ENCODE results near the gene ANAPC2. TPM values are rescaled to one million over a fixed set of nuclear protein-coding genes. Genes with fewer than 3 reads are reported as not detected.

The ANAPC2 gene
- polyA plus RNA-seq, 3 donors, result 1.9 to 76.8 (median 2.0) TPM

DNA sequence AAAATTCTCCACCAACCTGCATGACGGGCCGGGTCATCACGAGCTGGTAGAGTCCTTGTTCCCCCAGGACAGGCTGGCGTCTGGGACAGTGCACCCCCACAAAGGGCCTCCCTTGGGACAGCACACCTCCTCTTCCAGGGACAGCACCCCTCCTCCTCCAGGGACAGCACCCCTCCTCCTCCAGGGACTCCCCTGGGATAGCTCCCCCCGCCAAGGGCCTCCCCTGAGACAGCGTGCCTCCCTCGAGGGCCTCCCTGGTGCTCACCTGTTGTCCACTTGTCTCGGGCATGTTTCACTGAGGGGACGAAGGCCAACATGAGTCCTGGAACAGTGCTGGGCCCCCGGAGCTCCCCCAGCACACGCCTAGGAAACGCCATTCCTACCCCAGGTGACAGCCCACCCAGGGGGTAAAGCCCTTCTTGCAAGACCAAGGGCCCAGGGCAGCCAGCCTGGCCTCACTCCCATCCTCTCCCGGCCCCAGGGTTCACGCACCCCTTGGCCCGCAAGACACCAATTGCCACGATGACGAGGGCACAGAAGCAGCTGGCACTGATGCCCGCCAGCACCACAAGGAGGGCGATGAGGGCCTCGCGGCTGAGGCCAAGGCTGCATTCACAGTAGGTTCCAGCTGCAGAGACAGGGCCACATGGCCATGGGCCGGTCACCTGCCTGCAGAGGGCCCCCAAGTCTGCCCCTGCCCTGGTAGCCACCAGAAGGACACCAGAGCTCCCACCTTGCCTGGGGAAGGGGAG lies 17.0 kb downstream of the ANAPC2 start:
- Histone ChIP-seq H3K36me3 (replicated peaks in 1 of 2; ENCODE audit: control insufficient read depth in 1 of 2, insufficient read depth in 2 of 2, low read length in 2 of 2) (no peaks in the 10 kb centered on the region), H3K79me2 (ENCODE audit: insufficient read depth, low read length) (no peaks in the 10 kb centered on the region), H3K4me2 (replicated peaks; ENCODE audit: extremely low read depth, low read length, poor library complexity, severe bottlenecking) (no peak overlapping the region), H3K9ac (ENCODE audit: insufficient read depth, low read length, poor library complexity, severe bottlenecking) (no peak overlapping the region), H4K20me1 (ENCODE audit: insufficient read depth, low read length) (no peaks in the 10 kb centered on the region), H3K9me3 (replicated peaks in 1 of 2; ENCODE audit: control insufficient read depth in 1 of 2, insufficient read depth in 1 of 2, low read length in 2 of 2) (no peaks in the 10 kb centered on the region), H3K4me1 (ENCODE audit: control insufficient read depth in 1 of 2, insufficient read depth in 2 of 2, low read length in 2 of 2) (peaks cover 0 to 6% of the 10 kb centered on the region in 2 donors), H3K4me3 (replicated peaks in 1 of 3; ENCODE audit: low read depth in 2 of 3, low read length in 3 of 3) (no peak overlapping the region), H2AFZ (ENCODE audit: insufficient read depth, low read depth, low read length, poor library complexity, severe bottlenecking) (no peak overlapping the region), H3K27me3 (ENCODE audit: control insufficient read depth in 2 of 2, insufficient read depth in 2 of 2, low read length in 2 of 2) (peaks cover 3 to 53% of the 10 kb centered on the region in 2 donors), H3K27ac (ENCODE audit: low read depth in 1 of 2, low read length in 2 of 2) (no peak overlapping the region)
- Mint-ChIP-seq H3K27ac (no peak overlapping the region), H3K4me3 (peak overlapping the region in 1 of 2 donors; percentile 35), H3K9me3 (peaks cover 0 to 4% (median 0%) of the 10 kb centered on the region in 7 donors), H3K36me3 (no peaks in the 10 kb centered on the region), H3K4me1 (no peaks in the 10 kb centered on the region), H3K27me3 (ENCODE audit: low read depth in 3 of 3) (peaks cover 39 to 77% (median 64%) of the 10 kb centered on the region in 3 donors)
- DNase-seq, result no peak
- intact Hi-C loops (cut with micrococcal nuclease), result no loop called here
- TF ChIP-seq, protein P1, sequence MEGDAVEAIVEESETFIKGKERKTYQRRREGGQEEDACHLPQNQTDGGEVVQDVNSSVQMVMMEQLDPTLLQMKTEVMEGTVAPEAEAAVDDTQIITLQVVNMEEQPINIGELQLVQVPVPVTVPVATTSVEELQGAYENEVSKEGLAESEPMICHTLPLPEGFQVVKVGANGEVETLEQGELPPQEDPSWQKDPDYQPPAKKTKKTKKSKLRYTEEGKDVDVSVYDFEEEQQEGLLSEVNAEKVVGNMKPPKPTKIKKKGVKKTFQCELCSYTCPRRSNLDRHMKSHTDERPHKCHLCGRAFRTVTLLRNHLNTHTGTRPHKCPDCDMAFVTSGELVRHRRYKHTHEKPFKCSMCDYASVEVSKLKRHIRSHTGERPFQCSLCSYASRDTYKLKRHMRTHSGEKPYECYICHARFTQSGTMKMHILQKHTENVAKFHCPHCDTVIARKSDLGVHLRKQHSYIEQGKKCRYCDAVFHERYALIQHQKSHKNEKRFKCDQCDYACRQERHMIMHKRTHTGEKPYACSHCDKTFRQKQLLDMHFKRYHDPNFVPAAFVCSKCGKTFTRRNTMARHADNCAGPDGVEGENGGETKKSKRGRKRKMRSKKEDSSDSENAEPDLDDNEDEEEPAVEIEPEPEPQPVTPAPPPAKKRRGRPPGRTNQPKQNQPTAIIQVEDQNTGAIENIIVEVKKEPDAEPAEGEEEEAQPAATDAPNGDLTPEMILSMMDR (IDR thresholded peaks at IDR 0.05), result no peak
- WGBS (ENCODE audit: insufficient coverage), result 88% methylated on average over 22 of the region's 22 CpGs

DNA sequence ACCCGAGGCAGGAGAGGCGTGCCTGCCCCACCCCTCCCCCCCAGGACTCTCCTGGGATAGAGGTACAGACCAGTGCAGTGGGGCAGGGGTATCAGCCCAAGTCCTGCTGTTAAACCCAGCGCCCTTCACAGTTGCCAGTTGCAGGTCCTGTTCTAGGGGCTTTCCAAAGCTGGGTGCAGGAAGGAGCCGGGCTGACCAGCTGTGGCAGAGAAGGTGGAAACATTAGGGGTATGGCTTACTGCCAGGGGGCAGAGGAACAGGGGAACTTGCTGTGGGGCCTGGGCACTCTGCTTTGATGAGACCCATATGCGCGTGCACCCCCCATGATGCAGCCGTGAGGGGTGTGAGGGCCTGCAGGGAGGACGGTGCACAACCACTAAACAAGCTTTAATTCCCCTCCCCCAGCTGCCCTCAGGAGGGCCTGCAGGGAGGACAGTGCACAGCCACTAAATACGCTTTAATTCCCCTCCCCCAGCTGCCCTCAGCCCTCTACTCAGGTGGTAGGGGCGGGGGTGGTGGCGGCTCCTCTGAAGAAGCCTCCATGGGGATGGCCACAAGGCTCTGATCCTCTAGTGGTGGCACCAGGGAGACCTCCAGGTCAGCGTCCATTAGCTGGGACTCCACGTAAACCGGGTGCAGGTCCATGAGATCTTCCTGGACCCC lies 17.7 kb downstream of the ANAPC2 start:
- DNase-seq, result no peak
- no peak overlapping the region for H3K27ac ChIP-seq (ENCODE audit: low read depth in 1 of 2, low read length in 2 of 2)
- no peak overlapping the region for H2AFZ ChIP-seq (ENCODE audit: insufficient read depth, low read depth, low read length, poor library complexity, severe bottlenecking)
- peaks cover 3 to 56% of the 10 kb centered on the region in 2 donors for H3K27me3 ChIP-seq (ENCODE audit: control insufficient read depth in 2 of 2, insufficient read depth in 2 of 2, low read length in 2 of 2)
- no peak overlapping the region for H3K4me3 ChIP-seq (replicated peaks in 1 of 3; ENCODE audit: low read depth in 2 of 3, low read length in 3 of 3)
- no peaks in the 10 kb centered on the region for H3K79me2 ChIP-seq (ENCODE audit: insufficient read depth, low read length)
- Mint-ChIP-seq H3K36me3 (no peaks in the 10 kb centered on the region), H3K27ac (no peak overlapping the region), H3K9me3 (peaks cover 0 to 4% (median 0%) of the 10 kb centered on the region in 7 donors), H3K4me3 (peak overlapping the region in 1 of 2 donors; percentile 73), H3K27me3 (ENCODE audit: low read depth in 3 of 3) (peaks cover 40 to 84% (median 69%) of the 10 kb centered on the region in 3 donors), H3K4me1 (no peaks in the 10 kb centered on the region)
- TF ChIP-seq, protein P1 (IDR thresholded peaks at IDR 0.05), result no peak
- 76% methylated on average over 7 of the region's 14 CpGs for WGBS (ENCODE audit: insufficient coverage)
- H3K4me2 ChIP-seq (replicated peaks; ENCODE audit: extremely low read depth, low read length, poor library complexity, severe bottlenecking), result no peak overlapping the region
- H3K9ac ChIP-seq (ENCODE audit: insufficient read depth, low read length, poor library complexity, severe bottlenecking), result no peak overlapping the region
- H4K20me1 ChIP-seq (ENCODE audit: insufficient read depth, low read length), result no peaks in the 10 kb centered on the region
- intact Hi-C loops (cut with micrococcal nuclease), result no loop called here
- H3K4me1 ChIP-seq (ENCODE audit: control insufficient read depth in 1 of 2, insufficient read depth in 2 of 2, low read length in 2 of 2), result peaks cover 0 to 6% of the 10 kb centered on the region in 2 donors
- H3K36me3 ChIP-seq (replicated peaks in 1 of 2; ENCODE audit: control insufficient read depth in 1 of 2, insufficient read depth in 2 of 2, low read length in 2 of 2), result no peaks in the 10 kb centered on the region
- H3K9me3 ChIP-seq (replicated peaks in 1 of 2; ENCODE audit: control insufficient read depth in 1 of 2, insufficient read depth in 1 of 2, low read length in 2 of 2), result no peaks in the 10 kb centered on the region

Measured in CD14-positive monocyte (primary cell).